ENCODE measurements around the gene MAGEB17. TPM values are rescaled to one million over a fixed set of nuclear protein-coding genes. Genes with fewer than 3 reads are reported as not detected.
"Not testable (repeated sequence)": the region's sequence is repeated elsewhere in the genome, so short reads cannot be mapped to it uniquely, and the experiment has no call there.

Gene MAGEB17
- total RNA-seq, 1 donor from 2014 or later, result not detected

DNA sequence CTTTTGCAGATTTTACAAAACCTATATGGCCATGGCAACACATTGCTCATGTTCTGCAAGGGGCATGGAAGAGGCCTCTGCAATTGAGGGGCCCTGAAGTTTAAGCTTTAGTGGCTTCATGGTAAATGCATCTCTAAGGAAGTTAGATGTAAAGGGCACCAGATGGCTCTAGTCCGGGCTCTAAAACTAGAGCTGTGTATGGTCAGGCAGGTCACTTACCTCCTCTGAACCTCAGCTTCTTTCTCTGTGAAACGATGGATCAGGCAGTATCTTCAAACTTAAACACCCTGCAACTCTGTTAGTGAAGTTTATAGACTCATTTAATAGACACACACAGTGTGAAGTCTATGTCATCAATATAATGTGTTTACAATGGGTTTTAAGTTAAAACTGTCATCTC, 10.0 kb downstream of the MAGEB17 start:
- no peak overlapping the region for H3K4me3 ChIP-seq (ENCODE audit: low read depth, low read length)
- no peak for DNase-seq (ENCODE audit: low read depth)
- TF ChIP-seq, protein P1, sequence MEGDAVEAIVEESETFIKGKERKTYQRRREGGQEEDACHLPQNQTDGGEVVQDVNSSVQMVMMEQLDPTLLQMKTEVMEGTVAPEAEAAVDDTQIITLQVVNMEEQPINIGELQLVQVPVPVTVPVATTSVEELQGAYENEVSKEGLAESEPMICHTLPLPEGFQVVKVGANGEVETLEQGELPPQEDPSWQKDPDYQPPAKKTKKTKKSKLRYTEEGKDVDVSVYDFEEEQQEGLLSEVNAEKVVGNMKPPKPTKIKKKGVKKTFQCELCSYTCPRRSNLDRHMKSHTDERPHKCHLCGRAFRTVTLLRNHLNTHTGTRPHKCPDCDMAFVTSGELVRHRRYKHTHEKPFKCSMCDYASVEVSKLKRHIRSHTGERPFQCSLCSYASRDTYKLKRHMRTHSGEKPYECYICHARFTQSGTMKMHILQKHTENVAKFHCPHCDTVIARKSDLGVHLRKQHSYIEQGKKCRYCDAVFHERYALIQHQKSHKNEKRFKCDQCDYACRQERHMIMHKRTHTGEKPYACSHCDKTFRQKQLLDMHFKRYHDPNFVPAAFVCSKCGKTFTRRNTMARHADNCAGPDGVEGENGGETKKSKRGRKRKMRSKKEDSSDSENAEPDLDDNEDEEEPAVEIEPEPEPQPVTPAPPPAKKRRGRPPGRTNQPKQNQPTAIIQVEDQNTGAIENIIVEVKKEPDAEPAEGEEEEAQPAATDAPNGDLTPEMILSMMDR (IDR thresholded peaks at IDR 0.05; ENCODE audit: insufficient read depth, low read length, poor library complexity, severe bottlenecking), result no peak
- no peaks in the 10 kb centered on the region for H3K36me3 ChIP-seq (ENCODE audit: control insufficient read depth, insufficient read depth, low read length)
- no peaks in the 10 kb centered on the region for H3K27me3 ChIP-seq (ENCODE audit: control insufficient read depth, insufficient read depth, low read length)

DNA sequence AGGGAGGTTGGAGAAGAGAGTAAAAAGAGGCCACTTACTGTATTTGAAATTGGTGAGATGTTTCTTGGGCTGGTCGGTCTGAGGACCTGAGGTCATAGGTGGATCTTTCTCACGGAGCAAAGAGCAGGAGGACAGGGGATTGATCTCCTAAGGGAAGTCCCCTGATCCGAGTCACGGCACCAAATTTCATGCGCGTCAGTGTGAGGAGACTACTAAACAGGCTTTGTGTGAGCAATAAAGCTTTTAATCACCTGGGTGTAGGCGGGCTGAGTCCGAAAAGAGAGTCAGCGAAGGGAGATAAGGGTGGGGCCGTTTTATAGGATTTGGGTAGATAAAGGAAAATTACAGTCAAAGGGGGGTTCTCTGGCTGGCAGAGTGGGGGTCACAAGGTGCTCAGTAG, 16.6 kb downstream of the MAGEB17 start:
- not testable (repeated sequence) for H3K36me3 ChIP-seq (ENCODE audit: control insufficient read depth, insufficient read depth, low read length); H3K4me3 ChIP-seq (ENCODE audit: low read depth, low read length); DNase-seq (ENCODE audit: low read depth); H3K27me3 ChIP-seq (ENCODE audit: control insufficient read depth, insufficient read depth, low read length)

DNA sequence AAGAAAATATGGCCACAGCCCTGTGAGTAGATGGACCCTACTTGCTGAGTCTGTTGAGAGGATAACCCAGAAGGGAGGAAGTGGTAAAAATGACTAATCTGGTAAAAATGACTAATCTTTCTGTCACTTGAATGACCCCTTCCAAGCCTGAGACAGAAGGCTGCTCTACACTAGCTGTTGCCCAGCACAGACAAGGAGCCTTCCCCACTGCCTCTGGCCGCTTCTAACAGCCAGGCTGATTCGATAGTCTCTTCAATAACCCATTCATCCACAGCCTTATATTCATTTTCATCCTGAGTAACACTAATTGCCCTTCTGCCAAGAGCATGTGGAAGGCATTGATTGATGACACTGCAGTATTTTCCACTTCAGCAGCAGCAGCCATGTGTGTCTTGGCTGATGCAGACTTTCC, 18.4 kb downstream of the MAGEB17 start:
- TF ChIP-seq, protein P1 (IDR thresholded peaks at IDR 0.05; ENCODE audit: insufficient read depth, low read length, poor library complexity, severe bottlenecking), result no peak
- Histone ChIP-seq H3K36me3 (ENCODE audit: control insufficient read depth, insufficient read depth, low read length) (no peaks in the 10 kb centered on the region), H3K4me3 (ENCODE audit: low read depth, low read length) (no peak overlapping the region), H3K27me3 (ENCODE audit: control insufficient read depth, insufficient read depth, low read length) (no peaks in the 10 kb centered on the region)
- peak; percentile 67 for DNase-seq (ENCODE audit: low read depth)

DNA sequence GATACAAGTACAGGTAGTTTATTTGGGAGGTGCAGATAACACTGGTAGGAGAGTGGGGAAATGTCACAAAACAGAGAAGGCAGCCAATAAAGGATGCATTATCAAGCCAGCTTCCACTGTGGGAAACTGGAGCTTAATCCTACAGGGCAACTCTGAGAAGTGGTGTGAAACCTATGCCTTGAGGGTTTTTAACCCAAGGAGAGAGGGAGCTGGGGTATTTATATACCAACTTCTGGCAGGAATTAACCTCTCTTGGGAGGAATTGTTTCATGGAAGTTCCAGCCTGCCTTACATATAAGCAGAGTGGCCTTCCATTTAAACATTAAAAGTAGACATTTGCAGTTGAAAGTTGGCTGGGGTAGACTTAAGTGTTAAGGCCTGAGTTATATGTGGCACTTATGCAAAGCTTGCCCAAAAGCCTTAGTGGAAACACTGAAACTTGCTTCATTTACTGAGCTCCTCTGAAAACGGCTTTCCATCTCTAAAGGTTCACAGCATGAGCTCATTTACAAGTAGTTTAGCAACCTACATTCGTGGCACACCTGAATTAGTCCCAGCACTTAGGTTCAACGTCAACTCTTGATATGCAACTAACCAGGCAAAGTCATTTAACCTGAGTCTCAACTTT, 19.2 kb downstream of the MAGEB17 start:
- no peaks in the 10 kb centered on the region for H3K36me3 ChIP-seq (ENCODE audit: control insufficient read depth, insufficient read depth, low read length)
- H3K27me3 ChIP-seq (ENCODE audit: control insufficient read depth, insufficient read depth, low read length), result no peaks in the 10 kb centered on the region
- TF ChIP-seq, protein P1 (IDR thresholded peaks at IDR 0.05; ENCODE audit: insufficient read depth, low read length, poor library complexity, severe bottlenecking), result no peak
- no peak overlapping the region for H3K4me3 ChIP-seq (ENCODE audit: low read depth, low read length)
- no peak for DNase-seq (ENCODE audit: low read depth)

DNA sequence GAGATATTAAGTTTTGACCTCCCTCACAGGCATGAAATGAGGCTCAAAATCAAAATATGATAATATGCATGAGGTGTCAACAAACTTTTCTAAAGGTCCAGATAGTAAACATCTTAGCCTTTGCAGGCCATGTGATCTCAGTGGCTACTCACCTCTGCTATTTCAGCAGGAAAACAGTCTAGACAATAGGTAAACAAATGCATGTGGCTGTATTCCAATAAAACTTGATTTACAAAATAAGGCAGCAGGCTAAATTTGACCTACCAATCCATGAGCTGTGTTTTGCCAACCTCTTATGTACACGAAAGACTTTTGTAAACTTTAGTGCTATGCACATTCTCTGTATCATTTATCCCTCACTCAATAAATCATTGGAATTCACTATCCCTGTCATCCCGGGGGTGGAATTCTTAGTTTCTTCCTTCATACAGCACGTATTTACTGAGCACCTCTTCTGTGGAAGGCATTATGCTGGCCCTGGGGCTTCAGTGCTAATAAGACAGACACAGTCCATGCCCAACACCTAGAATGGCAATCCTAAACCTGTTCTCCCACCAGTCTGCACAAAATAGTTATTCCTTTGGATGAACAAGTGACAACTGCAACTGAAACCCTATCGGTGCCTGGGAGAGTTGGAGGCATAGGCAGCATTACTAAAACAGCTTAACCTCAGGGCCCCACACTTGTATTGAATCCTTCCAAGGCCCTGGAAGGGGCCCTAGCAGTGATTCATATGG, 19.9 kb downstream of the MAGEB17 start:
- no peaks in the 10 kb centered on the region for H3K27me3 ChIP-seq (ENCODE audit: control insufficient read depth, insufficient read depth, low read length)
- TF ChIP-seq, protein P1 (IDR thresholded peaks at IDR 0.05; ENCODE audit: insufficient read depth, low read length, poor library complexity, severe bottlenecking), result no peak
- no peak overlapping the region for H3K4me3 ChIP-seq (ENCODE audit: low read depth, low read length)
- no peaks in the 10 kb centered on the region for H3K36me3 ChIP-seq (ENCODE audit: control insufficient read depth, insufficient read depth, low read length)
- DNase-seq (ENCODE audit: low read depth), result no peak

DNA sequence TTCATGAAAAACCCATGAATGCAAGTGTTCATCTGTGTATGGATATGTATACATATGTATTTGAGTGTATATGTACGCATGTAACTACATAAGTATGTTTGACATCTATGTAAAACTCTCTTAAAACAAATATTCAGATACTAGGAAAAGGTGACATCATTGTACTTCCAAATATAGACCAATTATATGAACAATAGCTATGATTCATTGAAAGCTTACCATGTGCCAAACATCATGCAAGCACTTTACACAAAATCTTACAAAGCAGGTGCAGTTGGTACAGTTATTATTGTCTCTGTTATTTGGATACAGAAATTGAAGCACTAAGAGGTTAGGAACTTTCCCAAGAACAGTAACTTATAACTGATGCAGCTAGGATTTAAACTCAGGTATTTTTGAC, 21.4 kb downstream of the MAGEB17 start:
- DNase-seq (ENCODE audit: low read depth), result no peak
- Histone ChIP-seq H3K4me3 (ENCODE audit: low read depth, low read length) (no peak overlapping the region), H3K27me3 (ENCODE audit: control insufficient read depth, insufficient read depth, low read length) (no peaks in the 10 kb centered on the region), H3K36me3 (ENCODE audit: control insufficient read depth, insufficient read depth, low read length) (no peaks in the 10 kb centered on the region)
- TF ChIP-seq, protein P1 (IDR thresholded peaks at IDR 0.05; ENCODE audit: insufficient read depth, low read length, poor library complexity, severe bottlenecking), result no peak
